Stomach (tissue), 9 donors: ENCODE results near the gene HACE1. TPM values are rescaled to one million over a fixed set of nuclear protein-coding genes. Genes with fewer than 3 reads are reported as not detected.

Experiments
- DNase-seq, 2 donors: peaks; one replicate each; pipeline versions ENCODE4 v3.0.0 to v3.0.0-alpha.2; 2013 to 2019
- H3K27ac ChIP-seq, 5 donors: fragments of 200-600 bp in 4 of 5; sonication (generic) in 4 of 5; one replicate each; pipeline ENCODE4 v1.5.1; 2013 to 2019; ENCODE audit warnings: mild to moderate bottlenecking in 1 of 5, moderate library complexity in 1 of 5
- H3K27me3 ChIP-seq, 3 donors: fragments of 200-600 bp; sonication (generic); one replicate each; pipeline ENCODE4 v1.5.1; 2017 to 2019; ENCODE audit warnings: mixed run types in 1 of 3
- H3K36me3 ChIP-seq, 4 donors: fragments of 200-600 bp; sonication (generic); 1 replicate in 3 of 4; 2 replicates in 1 of 4; pipeline ENCODE4 v1.5.1; 2016 to 2019
- H3K4me1 ChIP-seq, 4 donors: fragments of 200-600 bp; sonication (generic); one replicate each; pipeline ENCODE4 v1.5.1; 2016 to 2019
- H3K4me3 ChIP-seq, 4 donors: fragments of 200-600 bp; sonication (generic) in 3 of 4; one replicate each; pipeline ENCODE4 v1.5.1; 2016 to 2019; ENCODE audit warnings: mild to moderate bottlenecking in 1 of 4
- H3K9me3 ChIP-seq, 4 donors: fragments of 200-600 bp; sonication (generic); one replicate each; pipeline ENCODE4 v1.5.1; 2016 to 2019
- CTCF ChIP-seq, 7 experiments: fragments of 450-650 bp in 4 of 7; fragments of 200-600 bp in 3 of 7; sonication (generic) in 3 of 7; IDR thresholded peaks; one replicate each; pipeline ENCODE4 v1.5.1; 2016 to 2019; ENCODE audit warnings: antibody characterized with exemption in 7 of 7, control low read depth in 2 of 7, mild to moderate bottlenecking in 1 of 7
- EP300 ChIP-seq: sonication (generic); formaldehyde crosslinking; IDR thresholded peaks from one replicate; pipeline ENCODE4 v1.6.1; 2017; ENCODE audit warnings: antibody characterized with exemption
- POLR2A ChIP-seq, 4 donors: fragments of 450-650 bp; IDR thresholded peaks; one replicate each; pipeline ENCODE4 v1.6.1; 2016; ENCODE audit warnings: antibody characterized with exemption in 4 of 4, control low read depth in 2 of 4, mild to moderate bottlenecking in 1 of 4, moderate library complexity in 1 of 4
- POLR2AphosphoS5 ChIP-seq, 3 donors: sonication (generic); formaldehyde crosslinking; IDR thresholded peaks; one replicate each; pipeline ENCODE4 v1.6.1; 2016; ENCODE audit warnings: antibody characterized with exemption in 3 of 3
- whole genome bisulfite sequencing, 5 donors: extraction: QIAGEN DNeasy Blood & Tissue Kit in 3 of 5; methylation state at CpG; one replicate each; pipeline versions ENCODE4 v1.1.5 to v1.1.7; 2013 to 2018; 5-methylcytosine and 5-hydroxymethylcytosine counted together
- intact Hi-C: fragments of 100-400 bp; cut with DNase I; formaldehyde crosslinking; loops from one replicate; pipeline ENCODE4 v1.15.1; 2023; ENCODE audit warnings: low total_unique reads
- polyA plus RNA-seq, 3 donors: library from polyadenylated mRNA; stranded (reverse); fragments of 200-250 nt; gene quantifications; one replicate each; pipeline ENCODE4 v1.2.3, GENCODE V29; 2013
- total RNA-seq, 5 donors: library from RNA; depleted of rRNA; stranded (reverse); fragments of >200 nt; gene quantifications; one replicate each; pipeline versions ENCODE4 v1.1.0 to v1.2.3, GENCODE V29; 2014 to 2016
- donor health status: healthy with polysubstance abuse.
- donor health status: Bipolar disorder and iron deficiency.
- donor health status: healthy.

HACE1 gene
- total and polyA plus RNA-seq, 8 donors: 3.3 to 34.7 (median 9.3) TPM

GRCh38 chr6:104698979-104699378 lies 160.7 kb downstream of the HACE1 start:
- H3K36me3 ChIP-seq: no peaks in the 10 kb centered on the region

GRCh38 chr6:104692008-104692407 lies 167.7 kb downstream of the HACE1 start:
- no peaks in the 10 kb centered on the region for H3K9me3 ChIP-seq
- H3K36me3 ChIP-seq: no peaks in the 10 kb centered on the region
- intact Hi-C loops: no loop called here
- no peak for DNase-seq
- TF ChIP-seq EP300 (no peak), CTCF (IDR thresholded peaks at IDR 0.05) (no peak), POLR2A (IDR thresholded peaks at IDR 0.05) (no peak), POLR2AphosphoS5 (IDR thresholded peaks at IDR 0.05) (no peak)
- H3K27ac ChIP-seq: no peak overlapping the region
- no peaks in the 10 kb centered on the region for H3K27me3 ChIP-seq
- no peaks in the 10 kb centered on the region for H3K4me1 ChIP-seq
- 75 to 94% (median 81%) methylated on average over 1 of the region's 1 CpG for WGBS, 5 donors
- no peak overlapping the region for H3K4me3 ChIP-seq

More at GRCh38 chr6:104698979-104699378, 160.7 kb downstream of the HACE1 start:
- intact Hi-C loops: no loop called here
- Histone ChIP-seq H3K27ac (no peak overlapping the region), H3K9me3 (no peaks in the 10 kb centered on the region), H3K4me1 (no peaks in the 10 kb centered on the region), H3K27me3 (no peaks in the 10 kb centered on the region), H3K4me3 (no peak overlapping the region)
- no peak for DNase-seq
- WGBS, 5 donors: 93 to 100% (median 97%) methylated on average over 1 of the region's 1 CpG
- TF ChIP-seq POLR2AphosphoS5 (IDR thresholded peaks at IDR 0.05) (no peak), EP300 (no peak), POLR2A (IDR thresholded peaks at IDR 0.05) (no peak), CTCF (IDR thresholded peaks at IDR 0.05) (no peak)

GRCh38 chr6:104689551-104690205 lies 170.0 kb downstream of the HACE1 start:
- Histone ChIP-seq H3K9me3 (no peaks in the 10 kb centered on the region), H3K4me1 (no peaks in the 10 kb centered on the region), H3K27ac (no peak overlapping the region), H3K27me3 (no peaks in the 10 kb centered on the region), H3K36me3 (no peaks in the 10 kb centered on the region), H3K4me3 (no peak overlapping the region)
- intact Hi-C loops: no loop called here
- TF ChIP-seq POLR2A (IDR thresholded peaks at IDR 0.05): no peak
- no peak for TF ChIP-seq POLR2AphosphoS5 (IDR thresholded peaks at IDR 0.05)
- no peak for TF ChIP-seq CTCF (IDR thresholded peaks at IDR 0.05)
- no peak for TF ChIP-seq EP300
- DNase-seq: no peak
- 71 to 81% (median 75%) methylated on average over 3 of the region's 3 CpGs for WGBS, 5 donors

GRCh38 chr6:104688283-104688969 lies 171.3 kb downstream of the HACE1 start:
- H3K27ac ChIP-seq: no peak overlapping the region
- no peaks in the 10 kb centered on the region for H3K9me3 ChIP-seq
- H3K4me3 ChIP-seq: no peak overlapping the region
- WGBS, 5 donors: 54 to 70% (median 64%) methylated on average over 3 of the region's 3 CpGs
- no peaks in the 10 kb centered on the region for H3K36me3 ChIP-seq
- intact Hi-C loops: no loop called here
- no peak for DNase-seq
- H3K4me1 ChIP-seq: no peaks in the 10 kb centered on the region
- TF ChIP-seq CTCF (IDR thresholded peaks at IDR 0.05): no peak
- TF ChIP-seq POLR2AphosphoS5 (IDR thresholded peaks at IDR 0.05): no peak
- TF ChIP-seq POLR2A (IDR thresholded peaks at IDR 0.05): no peak
- no peak for TF ChIP-seq EP300
- H3K27me3 ChIP-seq: no peaks in the 10 kb centered on the region
